ENCODE results near the gene RPL38.
A peak's percentile ranks its signal among the peaks of the same experiment; 100 is the strongest.
"Not testable (repeated sequence)": the region's sequence is repeated elsewhere in the genome, so short reads cannot be mapped to it uniquely, and the experiment has no call there.

Gene RPL38

DNA sequence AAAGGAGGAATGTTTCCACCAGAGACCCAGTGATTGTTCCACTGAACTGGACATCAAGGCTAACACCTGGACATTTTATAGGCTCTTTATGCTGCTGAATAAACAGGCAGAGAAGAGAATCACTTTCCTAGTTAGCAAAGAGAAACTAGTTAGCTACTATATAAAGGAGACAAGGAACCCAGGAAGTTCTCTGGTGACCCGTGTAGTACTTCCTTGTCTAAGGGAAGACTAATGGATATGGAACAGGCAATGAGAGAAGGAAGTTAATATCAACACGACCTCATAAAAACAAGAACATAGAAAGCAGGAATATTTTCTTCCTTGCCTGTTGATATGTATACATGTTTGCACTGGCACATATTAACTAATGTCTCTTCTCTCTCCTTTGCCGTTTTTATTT is 30.8 kb upstream of the RPL38 start:
- TF ChIP-seq POLR2A (IDR thresholded peaks at IDR 0.05; ENCODE audit: low read depth, low read length), result no peak
- no peak for FAIRE-seq
- DNase-seq (ENCODE audit: insufficient read length, low spot score), result no peak

- DNase-seq (ENCODE audit: insufficient read length, low spot score), result peak; percentile 67
- FAIRE-seq, result no peak
- no peak for TF ChIP-seq POLR2A (IDR thresholded peaks at IDR 0.05; ENCODE audit: low read depth, low read length)
These were observed 26.9 kb upstream of the RPL38 start for GRCh38 chr17:74176546-74177001.

GRCh38 chr17:74177018-74177450 is 26.4 kb upstream of the RPL38 start:
- no peak for FAIRE-seq
- no peak for TF ChIP-seq POLR2A (IDR thresholded peaks at IDR 0.05; ENCODE audit: low read depth, low read length)
- peak; percentile 61 for DNase-seq (ENCODE audit: insufficient read length, low spot score)

DNA sequence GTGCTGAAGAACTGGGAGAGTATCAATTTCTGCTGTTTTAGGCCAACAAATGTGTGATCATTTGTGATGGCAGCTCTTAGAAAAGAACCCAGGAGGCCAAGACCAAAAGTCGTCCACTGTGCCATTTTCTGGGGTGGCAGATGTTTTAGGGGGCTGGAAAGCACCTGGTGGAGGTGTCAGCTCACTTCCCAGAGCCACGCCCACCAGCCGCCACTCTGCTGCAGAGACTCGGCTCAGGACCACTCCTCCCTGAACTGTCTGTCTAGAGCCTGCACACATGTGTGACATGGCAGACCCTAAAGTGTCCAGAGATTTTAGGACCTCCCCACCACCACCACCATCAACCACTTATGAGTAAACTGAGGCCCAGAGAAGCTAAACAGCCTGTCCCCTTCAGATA is 23.9 kb upstream of the RPL38 start:
- no peak for FAIRE-seq
- no peak for TF ChIP-seq POLR2A (IDR thresholded peaks at IDR 0.05; ENCODE audit: low read depth, low read length)
- DNase-seq (ENCODE audit: insufficient read length, low spot score), result no peak

DNA sequence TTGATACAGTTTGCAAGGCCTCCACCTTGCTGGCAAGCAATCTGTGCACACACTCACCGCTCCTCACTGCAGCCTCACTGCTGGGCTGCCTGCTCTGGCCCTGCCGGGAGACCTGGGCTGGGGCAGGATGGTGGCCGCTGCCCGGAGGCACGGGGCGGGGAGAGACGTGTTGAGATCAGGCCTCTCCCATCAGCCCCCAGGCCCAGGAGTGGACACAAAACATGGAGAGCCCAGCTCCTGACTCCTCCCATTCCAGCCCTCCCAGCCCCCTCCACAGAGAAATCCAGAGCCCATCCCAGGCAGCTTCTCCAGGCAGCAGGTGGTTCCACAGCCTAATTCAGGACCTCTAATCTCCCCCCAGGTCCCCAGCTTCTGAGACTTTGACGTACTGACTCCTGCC is 23.1 kb upstream of the RPL38 start:
- DNase-seq (ENCODE audit: insufficient read length, low spot score), result no peak
- TF ChIP-seq POLR2A (IDR thresholded peaks at IDR 0.05; ENCODE audit: low read depth, low read length), result no peak
- no peak for FAIRE-seq

DNA sequence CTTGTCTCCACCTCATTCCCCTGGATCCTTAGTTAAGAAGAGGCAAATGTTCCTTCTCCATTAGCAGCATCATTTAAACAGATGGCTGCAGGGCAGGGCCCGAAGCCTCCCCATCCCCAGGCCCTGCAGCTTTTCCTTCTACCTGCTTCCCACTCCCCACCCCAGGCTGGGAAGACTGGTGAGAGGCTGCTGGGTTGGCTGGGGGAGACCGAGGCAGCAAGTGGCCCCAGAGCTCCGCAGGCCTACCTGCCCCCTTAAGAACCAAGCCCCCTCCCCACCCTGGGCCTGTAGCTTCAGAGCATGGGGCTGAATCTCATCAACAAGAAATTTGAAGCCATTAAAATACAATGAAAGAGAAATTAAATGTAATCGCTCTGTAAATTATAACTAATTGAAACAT is 22.1 kb upstream of the RPL38 start:
- DNase-seq (ENCODE audit: insufficient read length, low spot score) (no peak), FAIRE-seq (no peak)
- TF ChIP-seq POLR2A (IDR thresholded peaks at IDR 0.05; ENCODE audit: low read depth, low read length), result no peak

- DNase-seq (ENCODE audit: insufficient read length, low spot score) (no peak), FAIRE-seq (no peak)
- TF ChIP-seq POLR2A (IDR thresholded peaks at IDR 0.05; ENCODE audit: low read depth, low read length), result no peak
These were observed 21.3 kb upstream of the RPL38 start for GRCh38 chr17:74182041-74182723.

- DNase-seq (ENCODE audit: insufficient read length, low spot score) (no peak), FAIRE-seq (no peak)
- TF ChIP-seq POLR2A (IDR thresholded peaks at IDR 0.05; ENCODE audit: low read depth, low read length), result no peak
These were observed 20.1 kb upstream of the RPL38 start for GRCh38 chr17:74183411-74183810.

DNA sequence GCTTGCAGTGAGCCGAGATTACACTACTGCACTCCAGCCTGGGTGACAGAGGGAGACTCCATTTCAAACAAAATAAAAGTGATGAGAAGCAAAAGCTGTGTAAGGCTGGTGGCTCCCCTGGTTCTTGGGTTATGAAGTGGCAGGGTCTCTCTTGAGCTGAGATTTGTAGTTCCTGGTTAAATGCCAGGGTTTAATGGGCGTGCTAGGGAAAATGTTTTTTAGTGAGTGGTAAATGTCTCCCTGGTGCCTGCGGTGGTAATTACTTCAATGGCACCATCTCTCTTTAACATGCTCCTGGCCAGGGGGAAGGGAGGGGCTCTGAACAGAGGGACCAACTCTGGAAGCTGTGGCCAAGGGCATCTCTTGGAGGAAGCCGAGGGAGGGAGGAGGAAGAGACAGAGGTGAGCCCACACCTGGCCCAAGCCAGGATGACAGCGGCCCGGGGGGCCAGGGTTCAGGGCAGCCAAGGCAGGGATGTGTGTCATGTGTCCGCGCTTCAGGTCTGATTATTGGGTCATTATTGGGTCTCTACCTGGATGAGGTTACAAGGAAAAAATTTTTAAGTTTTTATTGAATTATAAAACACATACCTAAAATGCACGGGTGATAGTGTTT is 17.8 kb upstream of the RPL38 start:
- no peak for TF ChIP-seq POLR2A (IDR thresholded peaks at IDR 0.05; ENCODE audit: low read depth, low read length)
- FAIRE-seq (no peak), DNase-seq (ENCODE audit: insufficient read length, low spot score) (no peak)

- DNase-seq (ENCODE audit: insufficient read length, low spot score), result no peak
- no peak for FAIRE-seq
- no peak for TF ChIP-seq POLR2A (IDR thresholded peaks at IDR 0.05; ENCODE audit: low read depth, low read length)
These were observed 17.0 kb upstream of the RPL38 start for GRCh38 chr17:74186498-74186897.

GRCh38 chr17:74187761-74188160 is 15.7 kb upstream of the RPL38 start:
- no peak for TF ChIP-seq POLR2A (IDR thresholded peaks at IDR 0.05; ENCODE audit: low read depth, low read length)
- FAIRE-seq (no peak), DNase-seq (ENCODE audit: insufficient read length, low spot score) (no peak)

DNA sequence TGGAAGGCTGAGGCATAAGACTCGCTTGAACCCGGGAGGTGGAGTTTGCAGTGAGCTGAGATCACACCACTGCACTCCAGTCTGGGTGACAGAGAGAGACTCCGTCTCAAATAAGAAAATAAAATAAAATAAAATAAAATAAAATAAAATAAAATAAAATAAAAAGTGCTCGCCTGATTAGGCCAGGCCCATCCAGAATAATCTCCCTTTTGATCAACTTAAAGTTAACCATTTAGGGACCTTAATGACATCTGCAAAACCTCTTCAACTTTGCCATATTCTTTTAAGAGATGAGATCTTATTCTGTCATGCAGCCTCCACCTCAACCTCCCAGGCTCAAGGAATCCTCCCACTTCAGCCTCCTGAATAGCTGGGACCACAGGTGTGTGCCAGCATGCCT is 14.8 kb upstream of the RPL38 start:
- DNase-seq (ENCODE audit: insufficient read length, low spot score); FAIRE-seq: not testable (repeated sequence)

- FAIRE-seq, result no peak
- TF ChIP-seq POLR2A (IDR thresholded peaks at IDR 0.05; ENCODE audit: low read depth, low read length), result no peak
- peak; percentile 67 for DNase-seq (ENCODE audit: insufficient read length, low spot score)
These were observed 13.3 kb upstream of the RPL38 start for GRCh38 chr17:74190154-74190553.

- DNase-seq (ENCODE audit: insufficient read length, low spot score), result no peak
- no peak for FAIRE-seq
- no peak for TF ChIP-seq POLR2A (IDR thresholded peaks at IDR 0.05; ENCODE audit: low read depth, low read length)
These were observed 12.6 kb upstream of the RPL38 start for GRCh38 chr17:74190807-74191406.

All from H54 (cell line).